DOHH2 (cell line): Measurements from ENCODE around the gene MOK.

Source experiments
- EZH2phosphoT487 ChIP-seq: fragments of 200-600 bp; sonication (generic); IDR thresholded peaks from 2 replicates; pipeline ENCODE4 v1.6.1; 2017; ENCODE audit warnings: borderline replicate concordance, mild to moderate bottlenecking, antibody characterized with exemption, low read length, moderate library complexity, mixed read lengths
- TF ChIP-seq, protein P1 (sequence below): fragments of 200-600 bp; sonication (generic); IDR thresholded peaks from one replicate; pipeline ENCODE4 v1.5.1; 2014; ENCODE audit warnings: antibody characterized with exemption, mild to moderate bottlenecking, low read depth, low read length; ENCODE audit not compliant: poor library complexity, severe bottlenecking

DNA sequence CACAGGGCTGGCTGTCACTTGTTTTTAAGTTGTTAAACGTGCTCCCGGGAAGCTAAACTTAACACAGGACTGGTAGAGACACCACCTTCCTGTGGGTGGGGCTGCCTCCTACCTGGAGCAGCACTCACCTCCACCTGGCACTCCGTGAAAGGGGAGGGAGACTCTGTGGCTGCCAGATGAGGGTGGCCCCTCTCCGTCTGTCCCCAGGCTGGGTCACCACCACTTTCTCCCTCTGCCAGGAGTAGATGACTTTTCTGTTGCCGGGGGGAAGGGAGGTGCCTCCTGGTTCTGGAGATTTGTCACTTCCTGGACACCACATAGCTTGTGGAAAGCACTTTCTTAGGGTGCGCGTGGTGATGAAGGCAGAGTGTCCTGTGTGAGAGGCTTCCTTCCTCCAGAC is 83.9 kb downstream of the MOK start:
- TF ChIP-seq, protein P1, sequence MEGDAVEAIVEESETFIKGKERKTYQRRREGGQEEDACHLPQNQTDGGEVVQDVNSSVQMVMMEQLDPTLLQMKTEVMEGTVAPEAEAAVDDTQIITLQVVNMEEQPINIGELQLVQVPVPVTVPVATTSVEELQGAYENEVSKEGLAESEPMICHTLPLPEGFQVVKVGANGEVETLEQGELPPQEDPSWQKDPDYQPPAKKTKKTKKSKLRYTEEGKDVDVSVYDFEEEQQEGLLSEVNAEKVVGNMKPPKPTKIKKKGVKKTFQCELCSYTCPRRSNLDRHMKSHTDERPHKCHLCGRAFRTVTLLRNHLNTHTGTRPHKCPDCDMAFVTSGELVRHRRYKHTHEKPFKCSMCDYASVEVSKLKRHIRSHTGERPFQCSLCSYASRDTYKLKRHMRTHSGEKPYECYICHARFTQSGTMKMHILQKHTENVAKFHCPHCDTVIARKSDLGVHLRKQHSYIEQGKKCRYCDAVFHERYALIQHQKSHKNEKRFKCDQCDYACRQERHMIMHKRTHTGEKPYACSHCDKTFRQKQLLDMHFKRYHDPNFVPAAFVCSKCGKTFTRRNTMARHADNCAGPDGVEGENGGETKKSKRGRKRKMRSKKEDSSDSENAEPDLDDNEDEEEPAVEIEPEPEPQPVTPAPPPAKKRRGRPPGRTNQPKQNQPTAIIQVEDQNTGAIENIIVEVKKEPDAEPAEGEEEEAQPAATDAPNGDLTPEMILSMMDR = no peak
- TF ChIP-seq EZH2phosphoT487 = no peak
